Stimulated activated naive CD4-positive, alpha-beta T cell treated with Interleukin-2 at 50 U/mL for 16 hours (primary cell): ENCODE results near the gene PAM.
"Not testable (repeated sequence)": the region's sequence is repeated elsewhere in the genome, so short reads cannot be mapped to it uniquely, and the experiment has no call there.

Experiments used
- DNase-seq: peaks from one replicate; lab custom pipeline; 2025; lab: John Stamatoyannopoulos, UW

Gene PAM

GRCh38 chr5:102751903-102752376, 3.2 kb upstream of the PAM start:
- DNase-seq = not testable (repeated sequence)

GRCh38 chr5:102753889-102754766, 977 bp upstream of the PAM start:
- DNase-seq = no peak

GRCh38 chr5:102755686-102756371, 724 bp downstream of the PAM start:
- DNase-seq = peak; percentile 76

GRCh38 chr5:102758576-102758975, 3.5 kb downstream of the PAM start:
- DNase-seq = no peak

GRCh38 chr5:102759289-102759688, 4.2 kb downstream of the PAM start:
- no peak for DNase-seq

- no peak for DNase-seq
Measured at GRCh38 chr5:102759700-102760099, 4.6 kb downstream of the PAM start.

GRCh38 chr5:102760815-102761214, 5.7 kb downstream of the PAM start:
- no peak for DNase-seq

GRCh38 chr5:102762095-102762534, 7.0 kb downstream of the PAM start:
- no peak for DNase-seq

- no peak for DNase-seq
Measured at GRCh38 chr5:102762562-102763227, 7.6 kb downstream of the PAM start.

- no peak for DNase-seq
Measured at GRCh38 chr5:102763734-102764133, 8.6 kb downstream of the PAM start.

- no peak for DNase-seq
Measured at GRCh38 chr5:102764381-102765004, 9.4 kb downstream of the PAM start.

GRCh38 chr5:102765350-102765749, 10.2 kb downstream of the PAM start:
- DNase-seq = no peak

- no peak for DNase-seq
Measured at GRCh38 chr5:102766295-102767090, 11.4 kb downstream of the PAM start.

GRCh38 chr5:102767862-102768261, 12.8 kb downstream of the PAM start:
- no peak for DNase-seq

- no peak for DNase-seq
Measured at GRCh38 chr5:102770803-102771202, 15.7 kb downstream of the PAM start.

GRCh38 chr5:102771435-102771834, 16.3 kb downstream of the PAM start:
- no peak for DNase-seq

- no peak for DNase-seq
Measured at GRCh38 chr5:102772273-102772672, 17.2 kb downstream of the PAM start.

GRCh38 chr5:102773133-102773532, 18.0 kb downstream of the PAM start:
- no peak for DNase-seq

- DNase-seq = not testable (repeated sequence)
Measured at GRCh38 chr5:102775756-102776155, 20.7 kb downstream of the PAM start.

- no peak for DNase-seq
Measured at GRCh38 chr5:102777099-102777498, 22.0 kb downstream of the PAM start.

GRCh38 chr5:102778478-102778877, 23.4 kb downstream of the PAM start:
- no peak for DNase-seq
